Measurements from ENCODE around the gene MYH11. TPM values are rescaled to one million over a fixed set of nuclear protein-coding genes. Genes with fewer than 3 reads are reported as not detected.

Gene MYH11
- total and polyA plus RNA-seq, 2 donors (not counting 1 experiment from before 2014, with no cell fraction given), result 1.3 to 14.5 TPM

DNA sequence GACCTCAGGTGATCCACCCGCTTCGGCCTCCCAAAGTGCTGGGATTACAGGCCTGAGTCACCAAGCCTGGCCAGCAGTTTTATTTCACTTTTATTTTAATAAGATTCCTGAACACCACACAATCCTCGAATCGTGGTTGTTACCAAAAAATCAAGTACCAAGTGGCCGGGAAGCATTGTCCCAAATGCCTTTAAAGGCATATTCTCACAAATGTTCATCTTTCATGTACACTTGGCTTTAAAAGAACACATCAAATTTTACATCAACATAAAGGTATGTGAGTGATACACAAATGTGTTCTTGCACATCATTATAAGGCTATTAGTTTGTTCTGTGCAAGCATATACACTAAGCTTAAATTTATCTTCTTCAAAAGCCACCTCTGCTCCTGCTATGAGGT, 8.1 kb upstream of the MYH11 start:
- Histone ChIP-seq H3K4me2 (ENCODE audit: extremely low read depth, insufficient read depth, low read length) (peak overlapping the region; percentile 29), H3K27me3 (ENCODE audit: control insufficient read depth, insufficient read depth, low read length) (no peaks in the 10 kb centered on the region), H3K27ac (ENCODE audit: insufficient read depth, low read length) (no peak overlapping the region), H4K20me1 (ENCODE audit: control insufficient read depth, extremely low read depth, insufficient read depth, low read length) (no peaks in the 10 kb centered on the region), H3K9me3 (ENCODE audit: control insufficient read depth, insufficient read depth, low read depth, low read length) (no peaks in the 10 kb centered on the region), H3K9ac (ENCODE audit: insufficient read depth, low read length) (no peak overlapping the region), H3K4me1 (ENCODE audit: control insufficient read depth, extremely low read depth, insufficient read depth, low read length) (peaks cover 6% of the 10 kb centered on the region), H3K4me3 (replicated peaks in 1 of 4; ENCODE audit: control extremely low read depth in 1 of 4, insufficient read depth in 1 of 4, low read depth in 3 of 4, low read length in 4 of 4) (no peak overlapping the region), H3K79me2 (ENCODE audit: control insufficient read depth, insufficient read depth, low read length) (no peaks in the 10 kb centered on the region), H2AFZ (ENCODE audit: low read length) (no peak overlapping the region), H3K36me3 (ENCODE audit: control insufficient read depth, insufficient read depth, low read length) (peaks cover 3% of the 10 kb centered on the region)
- DNase-seq (ENCODE audit: low read depth in 2 of 2), result peak in 1 of 2 donors; percentile 40
- TF ChIP-seq CTCF (conservative IDR thresholded peaks at IDR 0.05 in 1 of 2, IDR thresholded peaks at IDR 0.05 in 1 of 2; ENCODE audit: low read depth in 1 of 2, low read length in 2 of 2), result no peak
- TF ChIP-seq EZH2 (IDR thresholded peaks at IDR 0.05; ENCODE audit: low read length, missing control alignments), result no peak

- Histone ChIP-seq H3K27ac (ENCODE audit: insufficient read depth, low read length) (no peak overlapping the region), H3K36me3 (ENCODE audit: control insufficient read depth, insufficient read depth, low read length) (no peaks in the 10 kb centered on the region), H3K79me2 (ENCODE audit: control insufficient read depth, insufficient read depth, low read length) (no peaks in the 10 kb centered on the region), H2AFZ (ENCODE audit: low read length) (no peak overlapping the region), H3K9me3 (ENCODE audit: control insufficient read depth, insufficient read depth, low read depth, low read length) (no peaks in the 10 kb centered on the region), H3K4me3 (replicated peaks in 1 of 4; ENCODE audit: control extremely low read depth in 1 of 4, insufficient read depth in 1 of 4, low read depth in 3 of 4, low read length in 4 of 4) (no peak overlapping the region), H3K4me2 (ENCODE audit: extremely low read depth, insufficient read depth, low read length) (no peak overlapping the region), H4K20me1 (ENCODE audit: control insufficient read depth, extremely low read depth, insufficient read depth, low read length) (no peaks in the 10 kb centered on the region), H3K27me3 (ENCODE audit: control insufficient read depth, insufficient read depth, low read length) (peaks cover 6% of the 10 kb centered on the region), H3K4me1 (ENCODE audit: control insufficient read depth, extremely low read depth, insufficient read depth, low read length) (peaks cover 6% of the 10 kb centered on the region), H3K9ac (ENCODE audit: insufficient read depth, low read length) (no peak overlapping the region)
- TF ChIP-seq EZH2 (IDR thresholded peaks at IDR 0.05; ENCODE audit: low read length, missing control alignments) (no peak), CTCF (conservative IDR thresholded peaks at IDR 0.05 in 1 of 2, IDR thresholded peaks at IDR 0.05 in 1 of 2; ENCODE audit: low read depth in 1 of 2, low read length in 2 of 2) (no peak)
- no peak for DNase-seq (ENCODE audit: low read depth in 2 of 2)
Observed at GRCh38 chr16:15861996-15862395, 5.2 kb upstream of the MYH11 start.

DNA sequence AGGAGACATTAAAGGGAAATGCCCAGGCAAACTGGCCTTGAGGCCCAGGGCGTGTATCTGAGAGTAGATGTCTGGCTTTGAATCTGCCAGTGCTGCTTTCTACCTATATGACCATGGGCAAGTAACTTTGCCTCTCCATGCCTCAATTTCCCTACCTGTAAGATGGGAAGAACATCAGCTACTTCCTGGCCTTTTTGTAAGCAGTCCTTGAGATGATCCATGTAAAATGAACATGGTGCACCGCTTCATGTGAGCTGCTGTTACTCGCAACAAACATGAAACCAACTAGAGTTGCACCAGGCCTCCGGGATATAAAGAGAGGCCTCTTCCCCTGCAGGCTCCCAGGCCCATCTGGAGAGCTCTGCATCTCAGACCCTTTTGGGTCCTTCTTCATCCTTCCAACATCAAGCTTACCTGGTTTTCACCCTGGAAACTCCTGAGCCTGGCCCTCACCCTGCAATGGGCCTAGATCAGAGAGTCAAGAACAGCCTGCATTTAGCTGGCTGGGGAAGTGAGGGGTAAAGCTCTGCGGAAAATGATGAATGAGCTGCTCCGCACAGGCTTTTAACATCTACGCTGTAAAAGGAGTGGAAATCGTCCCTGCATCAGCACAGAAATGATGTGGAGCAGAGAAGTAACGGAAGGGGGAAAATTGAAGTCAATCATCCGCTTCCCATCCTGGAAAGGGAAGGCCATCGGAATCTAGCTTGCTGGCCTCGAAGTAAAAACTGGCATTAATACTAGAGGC, 2.3 kb upstream of the MYH11 start:
- H2AFZ ChIP-seq (ENCODE audit: low read length), result no peak overlapping the region
- H3K79me2 ChIP-seq (ENCODE audit: control insufficient read depth, insufficient read depth, low read length), result no peaks in the 10 kb centered on the region
- no peaks in the 10 kb centered on the region for H4K20me1 ChIP-seq (ENCODE audit: control insufficient read depth, extremely low read depth, insufficient read depth, low read length)
- peaks cover 27% of the 10 kb centered on the region for H3K27me3 ChIP-seq (ENCODE audit: control insufficient read depth, insufficient read depth, low read length)
- H3K36me3 ChIP-seq (ENCODE audit: control insufficient read depth, insufficient read depth, low read length), result no peaks in the 10 kb centered on the region
- H3K9me3 ChIP-seq (ENCODE audit: control insufficient read depth, insufficient read depth, low read depth, low read length), result no peaks in the 10 kb centered on the region
- DNase-seq (ENCODE audit: low read depth in 2 of 2), result no peak
- H3K4me3 ChIP-seq (replicated peaks in 1 of 4; ENCODE audit: control extremely low read depth in 1 of 4, insufficient read depth in 1 of 4, low read depth in 3 of 4, low read length in 4 of 4), result no peak overlapping the region
- no peaks in the 10 kb centered on the region for H3K4me1 ChIP-seq (ENCODE audit: control insufficient read depth, extremely low read depth, insufficient read depth, low read length)
- no peak overlapping the region for H3K9ac ChIP-seq (ENCODE audit: insufficient read depth, low read length)
- H3K27ac ChIP-seq (ENCODE audit: insufficient read depth, low read length), result no peak overlapping the region
- no peak overlapping the region for H3K4me2 ChIP-seq (ENCODE audit: extremely low read depth, insufficient read depth, low read length)
- TF ChIP-seq EZH2 (IDR thresholded peaks at IDR 0.05; ENCODE audit: low read length, missing control alignments) (no peak), CTCF (conservative IDR thresholded peaks at IDR 0.05 in 1 of 2, IDR thresholded peaks at IDR 0.05 in 1 of 2; ENCODE audit: low read depth in 1 of 2, low read length in 2 of 2) (no peak)

All from fibroblast of lung (primary cell).